ENCODE data around the gene KCTD3. TPM values are rescaled to one million over a fixed set of nuclear protein-coding genes. Genes with fewer than 3 reads are reported as not detected.

KCTD3 gene
- total and polyA plus RNA-seq, 2 donors (not counting 3 experiments of a cell fraction or from before 2014, with no cell fraction given) = 19.1 to 28.3 TPM

DNA sequence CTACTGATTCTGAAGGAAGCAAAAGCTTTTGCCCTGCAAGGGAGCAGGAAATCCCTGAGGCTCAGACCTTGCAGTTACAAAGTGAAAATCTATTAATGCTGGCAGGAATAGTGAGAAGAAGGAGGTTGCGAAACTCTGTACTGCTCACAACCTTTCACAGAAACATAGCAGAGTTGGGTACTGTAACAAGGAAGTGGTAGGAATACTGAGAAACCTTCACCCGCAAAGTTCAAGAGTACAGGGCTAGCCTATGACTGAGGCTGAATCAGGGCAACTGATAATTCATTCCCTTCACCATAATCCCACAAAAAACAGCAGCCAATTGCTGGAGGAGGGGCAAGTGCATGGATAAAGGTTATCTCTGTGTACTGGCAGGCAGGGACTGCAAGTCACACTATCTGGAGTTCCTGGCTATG, 23.9 kb upstream of the KCTD3 start:
- no peak overlapping the region for H3K9ac ChIP-seq (replicated peaks; ENCODE audit: extremely low read depth, insufficient read depth, low read length)
- CTCF ChIA-PET = interaction anchor here (0.6 to 1.9 kb wide), 2 partner anchors 14 to 17 kb away, joined by 3 to 8 read pairs; no protein-coding TSS in a partner anchor
- H4K20me1 ChIP-seq (replicated peaks; ENCODE audit: control insufficient read depth, extremely low read depth, insufficient read depth, low read length) = no peaks in the 10 kb centered on the region
- H3K4me3 ChIP-seq (replicated peaks in 1 of 3; ENCODE audit: insufficient read depth in 1 of 3, low read depth in 1 of 3, low read length in 3 of 3) = no peak overlapping the region
- BruUV-seq (replicated peaks) = no TSS peak
- peaks cover 2 to 7% of the 10 kb centered on the region in 2 experiments for H3K27me3 ChIP-seq (ENCODE audit: control insufficient read depth in 2 of 2, insufficient read depth in 2 of 2, low read length in 2 of 2)
- H3K79me2 ChIP-seq (ENCODE audit: control insufficient read depth, insufficient read depth, low read length) = no peaks in the 10 kb centered on the region
- no peak for TF ChIP-seq EZH2 (IDR thresholded peaks at IDR 0.05; ENCODE audit: borderline replicate concordance, low read depth, low read length, severe bottlenecking)
- FAIRE-seq (no peak), DNase-seq (ENCODE audit: low read depth, low spot score) (no peak)
- dilution Hi-C loops (cut with MboI; ENCODE audit: extremely low pct_ligation_motif_present, low sequenced_read_pairs) = no loop called here
- no peak overlapping the region for H2AFZ ChIP-seq (ENCODE audit: low read depth, low read length)
- no peaks in the 10 kb centered on the region for H3K4me1 ChIP-seq (ENCODE audit: control insufficient read depth, extremely low read depth, insufficient read depth, low read length)
- no peaks in the 10 kb centered on the region for H3K36me3 ChIP-seq (ENCODE audit: control insufficient read depth in 2 of 2, extremely low read depth in 1 of 2, insufficient read depth in 2 of 2, low read length in 2 of 2)
- intact Hi-C loops (cut with micrococcal nuclease) = no loop called here
- no peaks in the 10 kb centered on the region for H3K9me1 ChIP-seq (replicated peaks; ENCODE audit: control insufficient read depth, extremely low read depth, insufficient read depth, low read length)
- H3K4me2 ChIP-seq (ENCODE audit: insufficient read depth, low read length) = no peak overlapping the region
- no peak overlapping the region for H3K27ac ChIP-seq (ENCODE audit: insufficient read depth, low read depth, low read length)
- no peaks in the 10 kb centered on the region for H3K9me3 ChIP-seq (replicated peaks; ENCODE audit: control insufficient read depth, insufficient read depth, low read length)
- POLR2A ChIA-PET = no interaction called here

DNA sequence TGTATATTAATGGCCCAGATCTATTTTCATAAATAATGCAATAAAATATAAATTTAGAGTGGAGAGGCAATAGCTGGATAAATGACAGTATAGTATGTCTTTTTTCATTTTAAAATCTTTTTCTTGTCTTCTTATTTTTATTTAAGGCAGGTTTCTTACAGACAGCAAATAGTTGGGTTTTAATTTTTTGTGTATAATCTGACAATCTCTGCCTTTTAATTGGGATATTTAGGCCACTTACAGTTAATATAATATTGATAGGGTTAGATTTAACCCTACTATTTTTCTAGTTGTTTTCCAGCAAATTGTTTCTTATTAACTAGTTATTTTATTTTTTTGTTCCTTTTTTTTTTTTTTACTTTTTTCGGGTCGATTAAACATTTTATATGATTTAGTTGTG, 23.3 kb upstream of the KCTD3 start:
- TF ChIP-seq GATA2 (IDR thresholded peaks at IDR 0.05; ENCODE audit: insufficient read depth, insufficient read length, low read depth, low read length) = no peak
- TF ChIP-seq, protein P1, sequence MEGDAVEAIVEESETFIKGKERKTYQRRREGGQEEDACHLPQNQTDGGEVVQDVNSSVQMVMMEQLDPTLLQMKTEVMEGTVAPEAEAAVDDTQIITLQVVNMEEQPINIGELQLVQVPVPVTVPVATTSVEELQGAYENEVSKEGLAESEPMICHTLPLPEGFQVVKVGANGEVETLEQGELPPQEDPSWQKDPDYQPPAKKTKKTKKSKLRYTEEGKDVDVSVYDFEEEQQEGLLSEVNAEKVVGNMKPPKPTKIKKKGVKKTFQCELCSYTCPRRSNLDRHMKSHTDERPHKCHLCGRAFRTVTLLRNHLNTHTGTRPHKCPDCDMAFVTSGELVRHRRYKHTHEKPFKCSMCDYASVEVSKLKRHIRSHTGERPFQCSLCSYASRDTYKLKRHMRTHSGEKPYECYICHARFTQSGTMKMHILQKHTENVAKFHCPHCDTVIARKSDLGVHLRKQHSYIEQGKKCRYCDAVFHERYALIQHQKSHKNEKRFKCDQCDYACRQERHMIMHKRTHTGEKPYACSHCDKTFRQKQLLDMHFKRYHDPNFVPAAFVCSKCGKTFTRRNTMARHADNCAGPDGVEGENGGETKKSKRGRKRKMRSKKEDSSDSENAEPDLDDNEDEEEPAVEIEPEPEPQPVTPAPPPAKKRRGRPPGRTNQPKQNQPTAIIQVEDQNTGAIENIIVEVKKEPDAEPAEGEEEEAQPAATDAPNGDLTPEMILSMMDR (IDR thresholded peaks at IDR 0.05; ENCODE audit: extremely low read depth in 1 of 2, insufficient read depth in 1 of 2, low read depth in 1 of 2, low read length in 2 of 2) = no peak
- no peak for TF ChIP-seq JUN (IDR thresholded peaks at IDR 0.05; ENCODE audit: borderline replicate concordance, insufficient read depth, insufficient read length, low read depth)
- TF ChIP-seq FOS (IDR thresholded peaks at IDR 0.05; ENCODE audit: borderline replicate concordance, insufficient read depth, low read length) = no peak
- TF ChIP-seq, protein P2, sequence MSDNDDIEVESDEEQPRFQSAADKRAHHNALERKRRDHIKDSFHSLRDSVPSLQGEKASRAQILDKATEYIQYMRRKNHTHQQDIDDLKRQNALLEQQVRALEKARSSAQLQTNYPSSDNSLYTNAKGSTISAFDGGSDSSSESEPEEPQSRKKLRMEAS (IDR thresholded peaks at IDR 0.05; ENCODE audit: insufficient read depth, insufficient read length) = no peak
- no peak for TF ChIP-seq EZH2 (IDR thresholded peaks at IDR 0.05; ENCODE audit: borderline replicate concordance, low read depth, low read length, severe bottlenecking)
- TF ChIP-seq POLR2AphosphoS5 (IDR thresholded peaks at IDR 0.05; ENCODE audit: insufficient read depth, low read depth, low read length) = no peak
- no peak for TF ChIP-seq MYC (IDR thresholded peaks at IDR 0.05; ENCODE audit: low read depth, low read length)
- TF ChIP-seq POLR2A (IDR thresholded peaks at IDR 0.05; ENCODE audit: low read depth, low read length) = no peak
- no peaks in the 10 kb centered on the region for H3K9me1 ChIP-seq (replicated peaks; ENCODE audit: control insufficient read depth, extremely low read depth, insufficient read depth, low read length)
- H3K27ac ChIP-seq (ENCODE audit: insufficient read depth, low read depth, low read length) = no peak overlapping the region
- H3K4me1 ChIP-seq (ENCODE audit: control insufficient read depth, extremely low read depth, insufficient read depth, low read length) = no peaks in the 10 kb centered on the region
- ChIA-PET CTCF (interaction anchor here (1.9 kb wide), 1 partner anchor 17 kb away, joined by 8 read pairs; no protein-coding TSS in a partner anchor), POLR2A (no interaction called here)
- no peak for DNase-seq (ENCODE audit: low read depth, low spot score)
- H3K4me3 ChIP-seq (replicated peaks in 1 of 3; ENCODE audit: insufficient read depth in 1 of 3, low read depth in 1 of 3, low read length in 3 of 3) = no peak overlapping the region
- H3K79me2 ChIP-seq (ENCODE audit: control insufficient read depth, insufficient read depth, low read length) = no peaks in the 10 kb centered on the region
- H2AFZ ChIP-seq (ENCODE audit: low read depth, low read length) = no peak overlapping the region
- dilution Hi-C loops (cut with MboI; ENCODE audit: extremely low pct_ligation_motif_present, low sequenced_read_pairs) = no loop called here
- no peaks in the 10 kb centered on the region for H3K36me3 ChIP-seq (ENCODE audit: control insufficient read depth in 2 of 2, extremely low read depth in 1 of 2, insufficient read depth in 2 of 2, low read length in 2 of 2)
- BruUV-seq (replicated peaks) = no TSS peak
- H3K9me3 ChIP-seq (replicated peaks; ENCODE audit: control insufficient read depth, insufficient read depth, low read length) = no peaks in the 10 kb centered on the region
- H4K20me1 ChIP-seq (replicated peaks; ENCODE audit: control insufficient read depth, extremely low read depth, insufficient read depth, low read length) = no peaks in the 10 kb centered on the region
- no peak overlapping the region for H3K9ac ChIP-seq (replicated peaks; ENCODE audit: extremely low read depth, insufficient read depth, low read length)
- no peak overlapping the region for H3K4me2 ChIP-seq (ENCODE audit: insufficient read depth, low read length)
- H3K27me3 ChIP-seq (ENCODE audit: control insufficient read depth in 2 of 2, insufficient read depth in 2 of 2, low read length in 2 of 2) = peaks cover 2 to 7% of the 10 kb centered on the region in 2 experiments
- FAIRE-seq = no peak
- intact Hi-C loops (cut with micrococcal nuclease) = no loop called here
